K562 treated with DMSO at 1 percent for 12 hours (cell line): ENCODE measurements around the gene CNNM3. TPM values are rescaled to one million over a fixed set of nuclear protein-coding genes. Genes with fewer than 3 reads are reported as not detected.

ENCODE experiments used
- total RNA-seq: library from RNA; unstranded; fragments of 300-600 nt; gene quantifications from 2 replicates; pipeline ENCODE4 v1.2.3, GENCODE V29; 2022; ENCODE audit not compliant: insufficient read depth

CNNM3 gene
- 13.6 and 33.7 TPM in 2 replicates for total RNA-seq

GRCh38 chr2:96816127-96816835 lies at the start of gene CNNM3:
Gene CNNM3 (plus strand): TSS chr2:96816268. CDS start chr2:96816278, 10 bp downstream.

GRCh38 chr2:96843538-96844268 lies 27.6 kb downstream of the CNNM3 start, which contains the start of gene ANKRD23:
Gene ANKRD23 (minus strand): TSS chr2:96844021. CDS start chr2:96843992, 29 bp downstream.

GRCh38 chr2:96857667-96858372 lies 41.8 kb downstream of the CNNM3 start, which contains the start of gene ANKRD39:
Gene ANKRD39 (minus strand): TSS chr2:96858016. CDS start chr2:96857987, 29 bp downstream.

DNA sequence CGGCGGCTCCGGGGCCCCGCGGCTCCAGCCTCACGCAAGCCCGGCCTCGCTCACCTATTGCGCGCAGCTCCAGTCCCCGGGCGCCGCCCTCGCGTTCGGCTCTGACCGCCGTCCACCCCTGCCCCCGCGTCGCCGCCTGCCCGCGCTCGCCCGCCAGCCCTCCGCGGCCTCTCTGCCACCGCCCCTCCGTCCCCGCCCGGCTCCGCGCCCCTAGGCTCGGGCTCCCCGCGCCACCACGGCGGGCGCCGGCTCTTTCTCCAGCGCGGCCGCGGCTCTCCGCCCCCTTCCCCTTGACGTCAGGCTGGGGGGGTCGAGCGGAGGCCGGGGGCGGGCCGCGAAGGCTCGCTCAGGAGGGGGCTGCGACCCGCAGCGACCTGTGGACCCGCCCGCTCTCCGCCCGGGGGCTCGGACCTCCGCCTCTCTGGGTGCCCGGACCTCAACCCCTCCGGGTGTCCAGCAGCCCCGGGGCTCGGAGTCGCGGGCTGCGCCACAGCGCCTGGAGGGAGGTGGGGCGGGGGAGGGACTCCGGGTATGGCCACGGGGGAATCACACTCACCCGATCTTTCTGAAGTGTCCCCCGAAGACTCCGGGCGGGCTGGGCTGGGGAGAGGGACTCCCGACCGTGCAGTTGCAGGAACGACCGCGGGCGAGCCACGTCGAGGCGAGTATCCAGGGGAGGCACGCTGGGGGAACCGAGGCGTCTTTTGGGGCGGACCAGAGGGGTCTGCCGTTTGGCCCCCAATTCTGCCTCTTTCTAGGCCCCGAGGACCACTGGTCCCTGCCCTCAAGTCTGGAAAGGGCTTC lies 54.0 kb downstream of the CNNM3 start, which contains the start of gene SEMA4C:
Gene SEMA4C, minus strand, starts transcription at position 259 of the 804 bp plus-strand sequence. CDS start 2,194 bp downstream, outside the sequence.

Other genes starting within 250 kb of the CNNM3 start
- 16.3 and 44.5 TPM in 2 replicates for gene KANSL3, start 178.0 kb upstream of the CNNM3 start, total RNA-seq
- not detected in 2 replicates for gene FER1L5, start 173.5 kb upstream of the CNNM3 start, total RNA-seq
- gene LMAN2L, start 76.2 kb upstream of the CNNM3 start, total RNA-seq, result 16.4 and 22.7 TPM in 2 replicates
- 5.2 and 13.1 TPM in 2 replicates for gene CNNM4, start 55.4 kb upstream of the CNNM3 start, total RNA-seq
- 3.2 and 4.7 TPM in 2 replicates for gene ANKRD23, start 27.8 kb downstream of the CNNM3 start, total RNA-seq
- gene ANKRD39, start 41.7 kb downstream of the CNNM3 start, total RNA-seq, result 20.6 and 23.9 TPM in 2 replicates
- gene SEMA4C, start 53.8 kb downstream of the CNNM3 start, total RNA-seq, result 18.7 and 37.8 TPM in 2 replicates
- 279 and 372 TPM in 2 replicates for gene FAM178B, start 170.3 kb downstream of the CNNM3 start, total RNA-seq